Measurements from ENCODE around the gene SORCS2. TPM values are rescaled to one million over a fixed set of nuclear protein-coding genes. Genes with fewer than 3 reads are reported as not detected.

The SORCS2 gene
- total and polyA plus RNA-seq, 2 experiments from 2014 or later, result 0.92 to 6.9 TPM

DNA sequence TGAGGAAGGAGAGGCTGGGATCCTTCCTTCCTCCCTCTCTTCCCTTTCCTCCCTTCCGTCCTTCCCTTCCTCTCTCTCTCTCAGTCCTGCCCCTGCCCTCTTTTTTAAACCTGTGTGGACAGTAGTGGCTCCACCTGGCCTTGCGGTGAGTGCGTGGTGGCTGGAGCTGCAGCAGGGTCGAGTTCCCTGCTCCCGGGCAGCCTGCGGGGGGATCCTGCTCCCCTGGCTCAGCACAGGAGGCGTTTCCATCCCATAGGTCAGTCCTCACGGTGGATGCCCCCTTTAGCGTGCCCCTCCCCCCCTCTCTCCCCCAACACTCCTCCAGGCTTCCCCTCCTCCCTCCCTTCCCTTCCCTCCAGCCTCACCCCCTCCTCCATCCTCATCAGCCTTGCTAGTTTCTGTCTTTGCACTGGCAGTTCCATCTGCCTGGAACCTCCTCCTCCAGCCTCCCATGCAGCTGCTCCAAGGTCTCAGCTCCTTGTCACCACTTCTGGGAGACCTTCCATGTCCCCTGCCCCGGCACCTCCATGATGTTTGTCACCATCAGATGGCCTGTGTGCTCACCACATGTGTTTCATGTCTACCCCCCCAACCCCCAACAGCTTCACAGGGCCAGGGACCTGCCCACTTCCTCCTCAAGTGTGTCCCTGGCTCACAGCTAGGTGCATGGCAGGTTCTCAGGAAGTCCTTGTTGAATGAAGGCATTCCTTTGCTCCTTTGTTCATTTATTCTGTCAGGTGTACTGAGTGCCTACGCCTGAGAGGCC is 174.0 kb downstream of the SORCS2 start:
- no peak for DNase-seq (ENCODE audit: low read depth in 1 of 2, low spot score in 1 of 2)
- Histone ChIP-seq H3K4me3 (no peak overlapping the region), H3K4me1 (ENCODE audit: low read depth) (no peaks in the 10 kb centered on the region), H3K9me3 (ENCODE audit: low read depth) (no peaks in the 10 kb centered on the region), H3K27me3 (no peaks in the 10 kb centered on the region), H3K27ac (no peak overlapping the region), H3K36me3 (no peaks in the 10 kb centered on the region)
- TF ChIP-seq, protein P1, sequence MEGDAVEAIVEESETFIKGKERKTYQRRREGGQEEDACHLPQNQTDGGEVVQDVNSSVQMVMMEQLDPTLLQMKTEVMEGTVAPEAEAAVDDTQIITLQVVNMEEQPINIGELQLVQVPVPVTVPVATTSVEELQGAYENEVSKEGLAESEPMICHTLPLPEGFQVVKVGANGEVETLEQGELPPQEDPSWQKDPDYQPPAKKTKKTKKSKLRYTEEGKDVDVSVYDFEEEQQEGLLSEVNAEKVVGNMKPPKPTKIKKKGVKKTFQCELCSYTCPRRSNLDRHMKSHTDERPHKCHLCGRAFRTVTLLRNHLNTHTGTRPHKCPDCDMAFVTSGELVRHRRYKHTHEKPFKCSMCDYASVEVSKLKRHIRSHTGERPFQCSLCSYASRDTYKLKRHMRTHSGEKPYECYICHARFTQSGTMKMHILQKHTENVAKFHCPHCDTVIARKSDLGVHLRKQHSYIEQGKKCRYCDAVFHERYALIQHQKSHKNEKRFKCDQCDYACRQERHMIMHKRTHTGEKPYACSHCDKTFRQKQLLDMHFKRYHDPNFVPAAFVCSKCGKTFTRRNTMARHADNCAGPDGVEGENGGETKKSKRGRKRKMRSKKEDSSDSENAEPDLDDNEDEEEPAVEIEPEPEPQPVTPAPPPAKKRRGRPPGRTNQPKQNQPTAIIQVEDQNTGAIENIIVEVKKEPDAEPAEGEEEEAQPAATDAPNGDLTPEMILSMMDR (IDR thresholded peaks at IDR 0.05; ENCODE audit: low read depth, low read length), result no peak

DNA sequence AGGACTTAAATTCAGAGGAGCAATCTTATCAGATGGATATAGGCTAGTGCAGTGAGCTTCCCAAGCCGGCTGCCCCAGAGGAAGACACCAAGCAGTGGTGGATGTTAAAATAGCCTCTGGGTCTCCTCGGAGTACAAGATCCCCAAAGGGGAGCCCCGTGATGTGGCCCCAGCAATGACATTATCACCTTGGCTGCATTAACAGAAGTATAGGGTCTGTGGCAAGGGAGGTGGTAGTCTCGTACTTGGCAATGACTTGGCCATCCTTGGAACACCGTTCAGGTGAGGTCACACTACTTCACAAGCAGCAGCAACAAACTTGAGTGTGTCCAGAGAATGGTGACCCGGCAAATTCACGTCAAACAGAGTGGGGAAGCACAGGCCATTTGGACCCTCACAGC is 174.6 kb downstream of the SORCS2 start:
- no peaks in the 10 kb centered on the region for H3K9me3 ChIP-seq (ENCODE audit: low read depth)
- H3K36me3 ChIP-seq, result no peaks in the 10 kb centered on the region
- H3K4me1 ChIP-seq (ENCODE audit: low read depth), result no peaks in the 10 kb centered on the region
- no peak overlapping the region for H3K4me3 ChIP-seq
- no peak for DNase-seq (ENCODE audit: low read depth in 1 of 2, low spot score in 1 of 2)
- no peak overlapping the region for H3K27ac ChIP-seq
- TF ChIP-seq, protein P1 (IDR thresholded peaks at IDR 0.05; ENCODE audit: low read depth, low read length), result no peak
- H3K27me3 ChIP-seq, result no peaks in the 10 kb centered on the region

DNA sequence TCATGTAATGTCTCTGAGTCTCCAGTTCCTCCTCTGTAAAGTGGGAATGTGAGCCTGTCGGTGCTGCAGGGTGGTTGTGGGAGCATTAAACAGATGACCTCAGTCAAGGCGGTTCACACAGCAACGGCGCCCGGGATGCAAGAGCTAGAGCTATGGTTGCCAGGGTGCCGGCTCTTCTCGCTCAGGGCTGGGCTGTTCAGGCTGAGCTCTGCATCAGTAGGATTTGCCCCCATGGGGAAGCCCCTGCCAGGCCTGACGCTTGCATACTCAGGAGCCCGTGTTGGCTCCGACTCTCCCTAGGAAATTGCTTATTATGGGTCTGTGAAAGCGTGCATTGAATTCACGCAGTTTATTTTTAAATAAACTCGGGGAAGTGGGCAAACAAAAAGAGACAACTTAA is 175.1 kb downstream of the SORCS2 start:
- Histone ChIP-seq H3K27me3 (no peaks in the 10 kb centered on the region), H3K27ac (no peak overlapping the region), H3K4me3 (no peak overlapping the region), H3K9me3 (ENCODE audit: low read depth) (no peaks in the 10 kb centered on the region), H3K36me3 (no peaks in the 10 kb centered on the region), H3K4me1 (ENCODE audit: low read depth) (no peaks in the 10 kb centered on the region)
- no peak for DNase-seq (ENCODE audit: low read depth in 1 of 2, low spot score in 1 of 2)
- TF ChIP-seq, protein P1 (IDR thresholded peaks at IDR 0.05; ENCODE audit: low read depth, low read length), result no peak

DNA sequence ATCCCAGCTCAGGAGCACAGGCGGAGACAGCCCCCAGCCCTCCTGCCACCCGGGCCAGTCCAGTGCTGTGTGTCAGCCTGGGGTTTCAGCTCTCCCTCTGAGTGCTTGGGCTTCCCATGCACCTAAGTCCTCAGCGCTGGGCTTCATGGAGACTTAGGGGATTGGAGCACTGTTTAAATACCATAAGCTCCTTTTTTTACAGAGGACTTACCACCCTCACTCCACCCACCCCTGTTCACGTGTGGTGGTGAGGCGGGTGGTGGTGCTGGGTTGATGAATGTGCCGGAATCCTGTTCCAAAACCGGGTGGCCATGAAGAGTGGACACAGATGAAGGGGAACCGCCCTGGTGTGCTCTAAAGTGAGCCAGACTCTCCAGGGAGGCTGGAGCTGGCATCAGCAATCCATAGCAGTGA is 175.5 kb downstream of the SORCS2 start:
- H3K27me3 ChIP-seq, result no peaks in the 10 kb centered on the region
- TF ChIP-seq, protein P1 (IDR thresholded peaks at IDR 0.05; ENCODE audit: low read depth, low read length), result no peak
- DNase-seq (ENCODE audit: low read depth in 1 of 2, low spot score in 1 of 2), result no peak
- H3K4me1 ChIP-seq (ENCODE audit: low read depth), result no peaks in the 10 kb centered on the region
- no peaks in the 10 kb centered on the region for H3K36me3 ChIP-seq
- H3K9me3 ChIP-seq (ENCODE audit: low read depth), result no peaks in the 10 kb centered on the region
- no peak overlapping the region for H3K27ac ChIP-seq
- no peak overlapping the region for H3K4me3 ChIP-seq

DNA sequence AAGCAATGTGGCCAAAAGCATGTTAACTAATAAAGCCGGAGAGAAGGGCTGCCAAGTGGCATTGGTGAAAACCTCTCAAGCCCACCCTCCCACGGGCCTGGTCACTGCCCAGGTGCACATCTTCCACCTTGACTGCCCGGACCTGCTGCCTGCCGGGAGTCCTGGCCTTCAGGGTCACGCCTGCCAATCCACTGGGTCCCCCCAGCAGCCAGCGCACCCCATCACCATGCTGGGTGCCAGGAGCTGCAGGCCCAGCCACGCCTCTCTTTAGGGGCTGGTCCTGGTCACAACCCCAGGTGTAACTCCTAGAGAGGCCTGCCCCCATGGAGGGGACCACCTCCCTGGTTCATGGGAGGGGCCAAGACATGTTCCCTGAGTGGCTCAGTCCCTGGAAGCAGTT is 176.0 kb downstream of the SORCS2 start:
- Histone ChIP-seq H3K27ac (no peak overlapping the region), H3K4me3 (no peak overlapping the region), H3K9me3 (ENCODE audit: low read depth) (no peaks in the 10 kb centered on the region), H3K36me3 (no peaks in the 10 kb centered on the region), H3K27me3 (no peaks in the 10 kb centered on the region), H3K4me1 (ENCODE audit: low read depth) (no peaks in the 10 kb centered on the region)
- TF ChIP-seq, protein P1 (IDR thresholded peaks at IDR 0.05; ENCODE audit: low read depth, low read length), result no peak
- no peak for DNase-seq (ENCODE audit: low read depth in 1 of 2, low spot score in 1 of 2)

Measured in cardiac muscle cell (in vitro differentiated cells and primary cell).